ENCODE measurements around the gene MAPK13. TPM values are rescaled to one million over a fixed set of nuclear protein-coding genes. Genes with fewer than 3 reads are reported as not detected.
"Not testable (repeated sequence)": the region's sequence is repeated elsewhere in the genome, so short reads cannot be mapped to it uniquely, and the experiment has no call there.

Gene MAPK13
- total RNA-seq (2022) = 52.3 and 59.3 TPM in 2 replicates
- Bru-seq, nascent RNA = percentile 62 among the genes with signal in this experiment
- BruChase-seq, experiment 1, labeled RNA remaining after a 6-hour chase = percentile 92 among the genes with signal in this experiment
- percentile 81 among the genes with signal in this experiment for BruChase-seq, experiment 2, labeled RNA remaining after a 2-hour chase
- long read RNA-seq, full-length matches to known transcripts = 60 of 89 reads
- long read RNA-seq, partial matches to known transcripts = 5 of 89 reads
- long read RNA-seq, other reads (novel, unspliced or antisense) = 24 of 89 reads

GRCh38 chr6:36129941-36130666, at the start of gene MAPK13:
Gene MAPK13 (plus strand): TSS chr6:36130513. CDS start chr6:36130583, 70 bp downstream.
- CTCF ChIA-PET = interaction anchor here (0.6 to 1.8 kb wide), 4 partner anchors 9 to 384 kb away, joined by 4 to 6 read pairs (median 5); partner anchors contain the start of gene MAPK14
- peak within 1 kb of the TSS; percentile 72 for H3K4me3 Mint-ChIP-seq (ENCODE audit: low read depth, unreplicated experiment)
- H3K27me3 Mint-ChIP-seq (ENCODE audit: unreplicated experiment) = no peaks in the 10 kb centered on the region
- intact Hi-C loops (cut with micrococcal nuclease; ENCODE audit: unreplicated experiment) = loop anchor here (2.0 kb wide), 1 partner anchor 67 kb away; the partner anchor contains the start of gene BRPF3
- DNase-seq = peak; percentile 74
- peaks cover 41% of the 10 kb centered on the region for H3K4me1 Mint-ChIP-seq (ENCODE audit: low read depth, unreplicated experiment)
- peak within 1 kb of the TSS; percentile 74 for H3K27ac Mint-ChIP-seq (ENCODE audit: unreplicated experiment)
- H3K36me3 Mint-ChIP-seq (ENCODE audit: insufficient read depth, unreplicated experiment) = peaks cover 22% of the 10 kb centered on the region
- TF ChIP-seq, protein P1, sequence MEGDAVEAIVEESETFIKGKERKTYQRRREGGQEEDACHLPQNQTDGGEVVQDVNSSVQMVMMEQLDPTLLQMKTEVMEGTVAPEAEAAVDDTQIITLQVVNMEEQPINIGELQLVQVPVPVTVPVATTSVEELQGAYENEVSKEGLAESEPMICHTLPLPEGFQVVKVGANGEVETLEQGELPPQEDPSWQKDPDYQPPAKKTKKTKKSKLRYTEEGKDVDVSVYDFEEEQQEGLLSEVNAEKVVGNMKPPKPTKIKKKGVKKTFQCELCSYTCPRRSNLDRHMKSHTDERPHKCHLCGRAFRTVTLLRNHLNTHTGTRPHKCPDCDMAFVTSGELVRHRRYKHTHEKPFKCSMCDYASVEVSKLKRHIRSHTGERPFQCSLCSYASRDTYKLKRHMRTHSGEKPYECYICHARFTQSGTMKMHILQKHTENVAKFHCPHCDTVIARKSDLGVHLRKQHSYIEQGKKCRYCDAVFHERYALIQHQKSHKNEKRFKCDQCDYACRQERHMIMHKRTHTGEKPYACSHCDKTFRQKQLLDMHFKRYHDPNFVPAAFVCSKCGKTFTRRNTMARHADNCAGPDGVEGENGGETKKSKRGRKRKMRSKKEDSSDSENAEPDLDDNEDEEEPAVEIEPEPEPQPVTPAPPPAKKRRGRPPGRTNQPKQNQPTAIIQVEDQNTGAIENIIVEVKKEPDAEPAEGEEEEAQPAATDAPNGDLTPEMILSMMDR (IDR thresholded peaks at IDR 0.05; ENCODE audit: unreplicated experiment) = no peak
- H3K9me3 Mint-ChIP-seq (ENCODE audit: low read depth, unreplicated experiment) = no peaks in the 10 kb centered on the region
- no TSS peak for BruUV-seq (replicated peaks)

- BruUV-seq (replicated peaks) = no TSS peak
- no peaks in the 10 kb centered on the region for H3K27me3 Mint-ChIP-seq (ENCODE audit: unreplicated experiment)
- no peak overlapping the region for H3K4me3 Mint-ChIP-seq (ENCODE audit: low read depth, unreplicated experiment)
- H3K27ac Mint-ChIP-seq (ENCODE audit: unreplicated experiment) = no peak overlapping the region
- H3K36me3 Mint-ChIP-seq (ENCODE audit: insufficient read depth, unreplicated experiment) = peaks cover 58% of the 10 kb centered on the region
- H3K4me1 Mint-ChIP-seq (ENCODE audit: low read depth, unreplicated experiment) = no peaks in the 10 kb centered on the region
- intact Hi-C loops (cut with micrococcal nuclease; ENCODE audit: unreplicated experiment) = no loop called here
- CTCF ChIA-PET = no interaction called here
- TF ChIP-seq, protein P1 (IDR thresholded peaks at IDR 0.05; ENCODE audit: unreplicated experiment) = no peak
- peaks cover 18% of the 10 kb centered on the region for H3K9me3 Mint-ChIP-seq (ENCODE audit: low read depth, unreplicated experiment)
- no peak for DNase-seq
Observed at GRCh38 chr6:36082318-36082717, 48.0 kb upstream of the MAPK13 start.

GRCh38 chr6:36083446-36083845, 46.9 kb upstream of the MAPK13 start:
- Mint-ChIP-seq H3K9me3 (ENCODE audit: low read depth, unreplicated experiment) (peaks cover 20% of the 10 kb centered on the region), H3K4me3 (ENCODE audit: low read depth, unreplicated experiment) (no peak overlapping the region), H3K4me1 (ENCODE audit: low read depth, unreplicated experiment) (no peaks in the 10 kb centered on the region), H3K36me3 (ENCODE audit: insufficient read depth, unreplicated experiment) (peaks cover 58% of the 10 kb centered on the region), H3K27ac (ENCODE audit: unreplicated experiment) (no peak overlapping the region), H3K27me3 (ENCODE audit: unreplicated experiment) (no peaks in the 10 kb centered on the region)
- CTCF ChIA-PET = no interaction called here
- intact Hi-C loops (cut with micrococcal nuclease; ENCODE audit: unreplicated experiment) = no loop called here
- no TSS peak for BruUV-seq (replicated peaks)
- no peak for DNase-seq
- TF ChIP-seq, protein P1 (IDR thresholded peaks at IDR 0.05; ENCODE audit: unreplicated experiment) = no peak

DNA sequence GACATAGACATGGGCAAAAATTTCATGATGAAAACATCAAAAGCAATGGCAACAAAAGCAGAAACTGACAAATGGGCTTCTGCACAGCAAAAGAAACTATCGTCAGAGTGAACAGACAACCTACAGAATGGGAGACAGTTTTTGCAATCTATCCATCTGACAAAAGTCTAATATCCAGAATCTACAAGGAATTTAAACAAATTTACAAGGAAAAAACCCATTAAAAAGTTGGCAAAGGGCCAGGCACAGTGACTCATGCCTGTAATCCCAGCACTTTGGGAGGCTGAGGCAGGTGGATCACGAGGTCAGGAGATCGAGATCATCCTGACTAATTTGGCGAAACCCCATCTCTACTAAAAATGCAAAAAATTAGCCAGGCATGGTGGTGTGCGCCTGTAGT, 42.1 kb upstream of the MAPK13 start:
- CTCF ChIA-PET; BruUV-seq (replicated peaks); DNase-seq; intact Hi-C loops (cut with micrococcal nuclease; ENCODE audit: unreplicated experiment); H3K27ac Mint-ChIP-seq (ENCODE audit: unreplicated experiment); H3K4me3 Mint-ChIP-seq (ENCODE audit: low read depth, unreplicated experiment); H3K4me1 Mint-ChIP-seq (ENCODE audit: low read depth, unreplicated experiment); H3K9me3 Mint-ChIP-seq (ENCODE audit: low read depth, unreplicated experiment); H3K27me3 Mint-ChIP-seq (ENCODE audit: unreplicated experiment): not testable (repeated sequence)
- peaks cover 37% of the 10 kb centered on the region for H3K36me3 Mint-ChIP-seq (ENCODE audit: insufficient read depth, unreplicated experiment)
